HepG2 (cell line): ENCODE data around the gene EOMES. TPM values are rescaled to one million over a fixed set of nuclear protein-coding genes. Genes with fewer than 3 reads are reported as not detected.

Source experiments
- ATAC-seq: fragments of 200-7000 bp; cut with Tn5 transposase; 3 replicates; pipeline ENCODE4 v1.9.1; 2020; ENCODE audit warnings: mild to moderate bottlenecking, moderate library complexity
- BruUV-seq: library from RNA; stranded (reverse); fragments of 400-500 nt; replicated peaks from 2 replicates; lab custom pipeline; 2021; lab: Mats Ljungman, UMichigan
- CTCF ChIA-PET: fragments of 300-600 bp; formaldehyde crosslinking; extraction: SDS; loops from one replicate; lab custom pipeline; 2021; ENCODE audit warnings: low total read pairs, inconsistent platforms, low intra/inter-chr PET ratio; lab: Yijun Ruan, JAX
- POLR2A ChIA-PET: fragments of 350-600 bp; sonication (Branson Sonifier 250); formaldehyde crosslinking; loops from one replicate; lab custom pipeline; 2020; ENCODE audit warnings: antibody characterized with exemption, inconsistent platforms; lab: Yijun Ruan, JAX
- DNase-seq: peaks from one replicate; pipeline ENCODE4 v3.0.0-alpha.2; 2015; ENCODE audit warnings: low spot score
- FAIRE-seq: peaks from 3 replicates; lab custom pipeline; 2011; peaks lifted over from hg19 to GRCh38; lab: Jason Lieb, UNC
- H2AFZ ChIP-seq: one replicate; pipeline ENCODE4 v1.6.1; 2011; ENCODE audit warnings: low read length, inconsistent platforms
- H3K27ac ChIP-seq: fragments of 300-600 bp; 3 replicates; pipeline ENCODE4 v1.8.0; 2011; ENCODE audit warnings: mixed run types, mild to moderate bottlenecking, mixed read lengths, low read length, inconsistent platforms; ENCODE audit not compliant: insufficient read depth; ENCODE audit errors: extremely low read length
- H3K27me3 ChIP-seq, 2 experiments: fragments of 200-600 bp in 1 of 2; 2 replicates in 1 of 2; 3 replicates in 1 of 2; pipeline versions ENCODE4 v1.6.0 to v1.8.0; 2011; ENCODE audit warnings: low read length in 2 of 2, mild to moderate bottlenecking in 2 of 2, moderate library complexity in 2 of 2, inconsistent platforms in 1 of 2; ENCODE audit not compliant: insufficient read depth in 2 of 2, control insufficient read depth in 1 of 2
- H3K36me3 ChIP-seq, 2 experiments: fragments of 200-600 bp in 1 of 2; replicated peaks in 1 of 2; 2 replicates in 1 of 2; 3 replicates in 1 of 2; pipeline versions ENCODE4 v1.5.1 to v1.8.0; 2011; ENCODE audit warnings: low read length in 2 of 2, inconsistent platforms in 1 of 2; ENCODE audit not compliant: insufficient read depth in 2 of 2, control insufficient read depth in 1 of 2
- H3K4me1 ChIP-seq: 2 replicates; pipeline ENCODE4 v1.5.1; 2012; ENCODE audit warnings: low read length, inconsistent platforms; ENCODE audit not compliant: insufficient read depth
- H3K4me2 ChIP-seq: 2 replicates; pipeline ENCODE4 v1.6.0; 2011; ENCODE audit warnings: low read depth, low read length, inconsistent platforms
- H3K4me3 ChIP-seq, 3 experiments: fragments of 200-600 bp in 1 of 3; sonication (generic), shearing (Covaris generic) in 1 of 3; replicated peaks in 1 of 3; 2 replicates each; pipeline ENCODE4 v1.5.1; 2011 to 2016; ENCODE audit warnings: low read length in 3 of 3, inconsistent platforms in 2 of 3, low read depth in 2 of 3, mild to moderate bottlenecking in 2 of 3, control low read depth in 1 of 3, mixed read lengths in 1 of 3; ENCODE audit not compliant: insufficient read depth in 1 of 3
- H3K79me2 ChIP-seq: one replicate; pipeline ENCODE4 v1.6.1; 2011; ENCODE audit warnings: low read length, inconsistent platforms; ENCODE audit not compliant: insufficient read depth
- H3K9ac ChIP-seq: 2 replicates; pipeline ENCODE4 v1.6.0; 2011; ENCODE audit warnings: mild to moderate bottlenecking, low read depth, low read length, inconsistent platforms; ENCODE audit not compliant: insufficient read depth
- H3K9me3 ChIP-seq: 2 replicates; pipeline ENCODE4 v1.5.1; 2012; ENCODE audit warnings: mild to moderate bottlenecking, low read length
- H4K20me1 ChIP-seq: 2 replicates; pipeline ENCODE4 v1.6.0; 2011; ENCODE audit warnings: inconsistent platforms, mild to moderate bottlenecking, low read length, moderate library complexity; ENCODE audit not compliant: insufficient read depth
- FOXA3 ChIP-seq: IDR thresholded peaks from 2 replicates; pipeline ENCODE4 v1.6.1; 2016; ENCODE audit warnings: missing genetic modification reagents, missing compliant biosample characterization
- KDM5B ChIP-seq: sonication (generic); formaldehyde crosslinking; IDR thresholded peaks from 2 replicates; pipeline ENCODE4 v1.4.0; 2020; ENCODE audit warnings: missing genetic modification reagents, mild to moderate bottlenecking, borderline replicate concordance
- MAFF ChIP-seq: IDR thresholded peaks from 2 replicates; pipeline ENCODE4 v1.6.1; 2011; ENCODE audit warnings: low read depth, low read length, improper control_type of control experiment
- NCOA2 ChIP-seq: sonication (generic); formaldehyde crosslinking; IDR thresholded peaks from 2 replicates; pipeline ENCODE4 v1.8.0; 2022; ENCODE audit warnings: inconsistent platforms
- NR2F2 ChIP-seq: IDR thresholded peaks from 2 replicates; pipeline ENCODE4 v1.6.1; 2012; ENCODE audit warnings: low read depth, inconsistent platforms, borderline replicate concordance
- SRSF1 ChIP-seq: fragments of 200-400 bp; formaldehyde crosslinking; optimal IDR thresholded peaks from 2 replicates; pipeline ENCODE3; 2017; ENCODE audit warnings: mild to moderate bottlenecking, low read depth, low read length, moderate library complexity
- YEATS2 ChIP-seq: sonication (generic); formaldehyde crosslinking; IDR thresholded peaks from 2 replicates; pipeline ENCODE4 v1.4.0; 2020; ENCODE audit warnings: missing genetic modification reagents, borderline replicate concordance
- ZC3H4 ChIP-seq: sonication (generic); formaldehyde crosslinking; IDR thresholded peaks from 2 replicates; pipeline ENCODE4 v1.4.0; 2020; ENCODE audit warnings: missing genetic modification reagents, borderline replicate concordance
- WGBS: methylation state at CpG from one replicate; pipeline ENCODE4 v1.1.6; 2017; ENCODE audit warnings: low lambda C conversion rate; 5-methylcytosine and 5-hydroxymethylcytosine counted together
- in situ Hi-C: cut with HindIII; loops from 2 replicates; pipeline ENCODE4 v1.10.0; 2017; ENCODE audit warnings: low pct_unique_long_range_greater_than_20kb; ENCODE audit not compliant: extremely low pct_ligation_motif_present
- intact Hi-C: fragments of 100-400 bp; cut with micrococcal nuclease; formaldehyde crosslinking; loops from one replicate; pipeline ENCODE4 v1.10.0; 2022; ENCODE audit not compliant: unreplicated experiment
- polyA plus RNA-seq, 8 experiments: library from polyadenylated mRNA; depleted of rRNA in 3 of 8; stranded (reverse) in 7 of 8; unstranded in 1 of 8; fragments of >200 nt; fragmentation: Illumina TruSeq in 4 of 8; extraction: Trizol in 4 of 8; gene quantifications; 2 replicates each; pipeline versions ENCODE4 v1.2.1 to v1.2.3, GENCODE V29; 2011 to 2016; ENCODE audit warnings: low read depth in 4 of 8, missing spikeins in 1 of 8, mixed read lengths in 1 of 8; ENCODE audit not compliant: insufficient read depth in 1 of 8
- total RNA-seq, 5 experiments: library from RNA; depleted of rRNA; stranded (reverse); fragments of >200 nt; fragmentation: Illumina TruSeq; extraction: Trizol; gene quantifications; 2 replicates each; pipeline ENCODE4 v1.2.3, GENCODE V29; 2016; ENCODE audit warnings: low read depth in 1 of 5
- TF ChIP-seq, protein P1 (sequence below): sonication (generic); formaldehyde crosslinking; IDR thresholded peaks from 2 replicates; pipeline ENCODE4 v1.4.0; 2020; ENCODE audit warnings: mild to moderate bottlenecking, missing genetic modification reagents
- TF ChIP-seq, protein P2 (sequence below): sonication (generic); formaldehyde crosslinking; IDR thresholded peaks from 2 replicates; pipeline ENCODE4 v1.4.0; 2020; ENCODE audit warnings: mild to moderate bottlenecking, missing genetic modification reagents

The EOMES gene
- total and polyA plus RNA-seq, 2 of the 13 experiments (the other 11 are each of a cell fraction or from before 2014, with no cell fraction given) = 0.11 to 0.12 TPM

- TF ChIP-seq, protein P1, sequence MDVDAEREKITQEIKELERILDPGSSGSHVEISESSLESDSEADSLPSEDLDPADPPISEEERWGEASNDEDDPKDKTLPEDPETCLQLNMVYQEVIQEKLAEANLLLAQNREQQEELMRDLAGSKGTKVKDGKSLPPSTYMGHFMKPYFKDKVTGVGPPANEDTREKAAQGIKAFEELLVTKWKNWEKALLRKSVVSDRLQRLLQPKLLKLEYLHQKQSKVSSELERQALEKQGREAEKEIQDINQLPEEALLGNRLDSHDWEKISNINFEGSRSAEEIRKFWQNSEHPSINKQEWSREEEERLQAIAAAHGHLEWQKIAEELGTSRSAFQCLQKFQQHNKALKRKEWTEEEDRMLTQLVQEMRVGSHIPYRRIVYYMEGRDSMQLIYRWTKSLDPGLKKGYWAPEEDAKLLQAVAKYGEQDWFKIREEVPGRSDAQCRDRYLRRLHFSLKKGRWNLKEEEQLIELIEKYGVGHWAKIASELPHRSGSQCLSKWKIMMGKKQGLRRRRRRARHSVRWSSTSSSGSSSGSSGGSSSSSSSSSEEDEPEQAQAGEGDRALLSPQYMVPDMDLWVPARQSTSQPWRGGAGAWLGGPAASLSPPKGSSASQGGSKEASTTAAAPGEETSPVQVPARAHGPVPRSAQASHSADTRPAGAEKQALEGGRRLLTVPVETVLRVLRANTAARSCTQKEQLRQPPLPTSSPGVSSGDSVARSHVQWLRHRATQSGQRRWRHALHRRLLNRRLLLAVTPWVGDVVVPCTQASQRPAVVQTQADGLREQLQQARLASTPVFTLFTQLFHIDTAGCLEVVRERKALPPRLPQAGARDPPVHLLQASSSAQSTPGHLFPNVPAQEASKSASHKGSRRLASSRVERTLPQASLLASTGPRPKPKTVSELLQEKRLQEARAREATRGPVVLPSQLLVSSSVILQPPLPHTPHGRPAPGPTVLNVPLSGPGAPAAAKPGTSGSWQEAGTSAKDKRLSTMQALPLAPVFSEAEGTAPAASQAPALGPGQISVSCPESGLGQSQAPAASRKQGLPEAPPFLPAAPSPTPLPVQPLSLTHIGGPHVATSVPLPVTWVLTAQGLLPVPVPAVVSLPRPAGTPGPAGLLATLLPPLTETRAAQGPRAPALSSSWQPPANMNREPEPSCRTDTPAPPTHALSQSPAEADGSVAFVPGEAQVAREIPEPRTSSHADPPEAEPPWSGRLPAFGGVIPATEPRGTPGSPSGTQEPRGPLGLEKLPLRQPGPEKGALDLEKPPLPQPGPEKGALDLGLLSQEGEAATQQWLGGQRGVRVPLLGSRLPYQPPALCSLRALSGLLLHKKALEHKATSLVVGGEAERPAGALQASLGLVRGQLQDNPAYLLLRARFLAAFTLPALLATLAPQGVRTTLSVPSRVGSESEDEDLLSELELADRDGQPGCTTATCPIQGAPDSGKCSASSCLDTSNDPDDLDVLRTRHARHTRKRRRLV (CRISPR knock-in tag) = no peak
- no peak for TF ChIP-seq YEATS2 (CRISPR knock-in tag)
- TF ChIP-seq, all 625 proteins: peak for 0
Observed at GRCh38 chr3:27678234-27678633, 43.9 kb downstream of the EOMES start (continued).

DNA sequence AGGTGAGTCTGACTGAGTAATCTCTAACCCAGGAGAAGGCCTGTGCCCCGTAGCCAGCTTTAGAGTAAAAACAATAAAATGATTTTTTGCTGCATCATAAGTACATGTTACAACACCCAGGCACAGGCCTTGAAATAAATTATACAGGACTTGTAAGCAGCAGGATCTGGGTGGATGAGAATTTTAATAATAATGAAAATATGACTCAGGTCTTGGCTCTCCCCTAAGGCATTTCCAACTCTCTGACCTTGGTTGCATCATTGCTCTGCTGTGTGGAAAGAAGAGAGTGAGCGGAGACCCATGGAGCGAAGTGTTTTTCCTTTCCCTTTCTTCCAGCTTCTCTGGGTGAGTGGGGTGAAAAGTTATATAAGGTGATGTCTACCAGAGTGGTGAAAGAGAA is 44.6 kb downstream of the EOMES start:
- Histone ChIP-seq H2AFZ (no peak overlapping the region), H3K9ac (no peak overlapping the region), H3K36me3 (no peaks in the 10 kb centered on the region), H3K4me3 (no peak overlapping the region), H3K4me2 (no peak overlapping the region), H3K4me1 (peaks cover 40% of the 10 kb centered on the region), H3K27ac (no peak overlapping the region), H3K27me3 (no peaks in the 10 kb centered on the region), H3K79me2 (no peaks in the 10 kb centered on the region), H3K9me3 (no peaks in the 10 kb centered on the region), H4K20me1 (no peaks in the 10 kb centered on the region)
- ATAC-seq = no peak
- ChIA-PET CTCF (no interaction called here), POLR2A (no interaction called here)
- DNase-seq = no peak
- no TSS peak for BruUV-seq
- in situ Hi-C loops (no loop called here), intact Hi-C loops (no loop called here)
- 77% methylated on average over 3 of the region's 3 CpGs for WGBS
- FAIRE-seq = no peak
- TF ChIP-seq, protein P2, sequence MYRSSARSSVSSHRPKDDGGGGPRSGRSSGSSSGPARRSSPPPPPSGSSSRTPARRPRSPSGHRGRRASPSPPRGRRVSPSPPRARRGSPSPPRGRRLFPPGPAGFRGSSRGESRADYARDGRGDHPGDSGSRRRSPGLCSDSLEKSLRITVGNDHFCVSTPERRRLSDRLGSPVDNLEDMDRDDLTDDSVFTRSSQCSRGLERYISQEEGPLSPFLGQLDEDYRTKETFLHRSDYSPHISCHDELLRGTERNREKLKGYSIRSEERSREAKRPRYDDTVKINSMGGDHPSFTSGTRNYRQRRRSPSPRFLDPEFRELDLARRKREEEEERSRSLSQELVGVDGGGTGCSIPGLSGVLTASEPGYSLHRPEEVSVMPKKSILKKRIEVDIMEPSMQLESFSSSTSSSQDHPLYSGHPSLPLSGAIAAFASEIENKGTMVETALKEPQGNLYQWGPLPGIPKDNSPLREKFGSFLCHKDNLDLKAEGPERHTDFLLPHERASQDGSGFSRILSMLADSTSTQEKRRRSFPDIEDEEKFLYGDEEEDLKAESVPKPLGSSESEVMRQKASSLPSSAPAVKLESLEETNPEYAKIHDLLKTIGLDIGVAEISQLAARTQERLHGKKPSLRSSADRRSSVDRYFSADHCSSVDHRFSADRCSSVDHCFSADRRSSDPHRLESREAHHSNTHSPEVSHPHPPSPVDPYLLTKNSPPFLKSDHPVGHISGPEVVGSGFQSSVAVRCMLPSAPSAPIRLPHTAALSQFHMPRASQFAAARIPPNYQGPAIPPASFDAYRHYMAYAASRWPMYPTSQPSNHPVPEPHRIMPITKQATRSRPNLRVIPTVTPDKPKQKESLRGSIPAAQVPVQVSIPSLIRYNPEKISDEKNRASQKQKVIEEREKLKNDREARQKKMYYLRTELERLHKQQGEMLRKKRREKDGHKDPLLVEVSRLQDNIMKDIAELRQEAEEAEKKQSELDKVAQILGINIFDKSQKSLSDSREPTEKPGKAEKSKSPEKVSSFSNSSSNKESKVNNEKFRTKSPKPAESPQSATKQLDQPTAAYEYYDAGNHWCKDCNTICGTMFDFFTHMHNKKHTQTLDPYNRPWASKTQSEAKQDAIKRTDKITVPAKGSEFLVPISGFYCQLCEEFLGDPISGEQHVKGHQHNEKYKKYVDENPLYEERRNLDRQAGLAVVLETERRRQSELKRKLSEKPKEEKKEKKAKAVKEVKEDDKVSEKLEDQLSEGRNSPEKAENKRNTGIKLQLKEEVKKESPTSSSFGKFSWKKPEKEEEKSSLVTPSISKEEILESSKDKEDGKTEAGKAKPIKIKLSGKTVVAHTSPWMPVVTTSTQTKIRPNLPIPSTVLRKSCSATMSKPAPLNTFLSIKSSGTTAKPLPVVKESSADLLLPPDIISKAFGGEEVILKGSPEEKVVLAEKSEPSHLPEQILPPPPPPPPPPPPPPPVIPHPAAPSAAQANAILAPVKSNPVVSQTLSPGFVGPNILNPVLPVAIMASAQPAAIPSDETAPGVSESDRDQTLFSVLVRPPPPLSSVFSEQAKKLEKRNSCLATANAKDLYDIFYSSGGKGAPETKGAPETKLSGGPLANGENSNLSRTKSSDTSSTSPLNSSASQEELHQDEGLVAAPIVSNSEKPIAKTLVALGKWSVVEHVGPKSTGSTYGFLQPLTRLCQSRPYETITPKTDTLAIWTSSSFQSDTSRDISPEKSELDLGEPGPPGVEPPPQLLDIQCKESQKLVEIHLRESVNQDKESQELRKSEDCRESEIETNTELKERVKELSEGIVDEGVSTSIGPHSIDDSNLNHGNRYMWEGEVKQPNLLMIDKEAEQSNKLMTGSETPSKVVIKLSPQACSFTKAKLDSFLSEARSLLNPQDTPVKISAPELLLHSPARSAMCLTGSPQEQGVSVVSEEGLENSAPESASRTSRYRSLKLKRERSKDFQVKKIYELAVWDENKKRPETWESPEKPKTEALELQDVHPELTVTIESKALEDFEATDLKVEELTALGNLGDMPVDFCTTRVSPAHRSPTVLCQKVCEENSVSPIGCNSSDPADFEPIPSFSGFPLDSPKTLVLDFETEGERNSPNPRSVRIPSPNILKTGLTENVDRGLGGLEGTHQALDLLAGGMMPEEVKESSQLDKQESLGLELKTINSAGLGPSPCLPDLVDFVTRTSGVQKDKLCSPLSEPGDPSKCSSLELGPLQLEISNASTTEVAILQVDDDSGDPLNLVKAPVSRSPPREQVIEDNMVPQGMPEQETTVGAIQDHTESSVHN (CRISPR knock-in tag) = no peak
- no peak for TF ChIP-seq SRSF1
- no peak for TF ChIP-seq MAFF
- no peak for TF ChIP-seq KDM5B (CRISPR knock-in tag)
- TF ChIP-seq FOXA3 (CRISPR knock-in tag) = no peak
- no peak for TF ChIP-seq NR2F2
- TF ChIP-seq NCOA2 (CRISPR knock-in tag) = no peak
- no peak for TF ChIP-seq ZC3H4 (CRISPR knock-in tag)
